ENCODE results near the gene GGCX. TPM values are rescaled to one million over a fixed set of nuclear protein-coding genes. Genes with fewer than 3 reads are reported as not detected.
A peak's percentile ranks its signal among the peaks of the same experiment; 100 is the strongest.

GGCX gene
- total RNA-seq, 2 donors from 2014 or later, result 17.8 to 52.7 TPM

DNA sequence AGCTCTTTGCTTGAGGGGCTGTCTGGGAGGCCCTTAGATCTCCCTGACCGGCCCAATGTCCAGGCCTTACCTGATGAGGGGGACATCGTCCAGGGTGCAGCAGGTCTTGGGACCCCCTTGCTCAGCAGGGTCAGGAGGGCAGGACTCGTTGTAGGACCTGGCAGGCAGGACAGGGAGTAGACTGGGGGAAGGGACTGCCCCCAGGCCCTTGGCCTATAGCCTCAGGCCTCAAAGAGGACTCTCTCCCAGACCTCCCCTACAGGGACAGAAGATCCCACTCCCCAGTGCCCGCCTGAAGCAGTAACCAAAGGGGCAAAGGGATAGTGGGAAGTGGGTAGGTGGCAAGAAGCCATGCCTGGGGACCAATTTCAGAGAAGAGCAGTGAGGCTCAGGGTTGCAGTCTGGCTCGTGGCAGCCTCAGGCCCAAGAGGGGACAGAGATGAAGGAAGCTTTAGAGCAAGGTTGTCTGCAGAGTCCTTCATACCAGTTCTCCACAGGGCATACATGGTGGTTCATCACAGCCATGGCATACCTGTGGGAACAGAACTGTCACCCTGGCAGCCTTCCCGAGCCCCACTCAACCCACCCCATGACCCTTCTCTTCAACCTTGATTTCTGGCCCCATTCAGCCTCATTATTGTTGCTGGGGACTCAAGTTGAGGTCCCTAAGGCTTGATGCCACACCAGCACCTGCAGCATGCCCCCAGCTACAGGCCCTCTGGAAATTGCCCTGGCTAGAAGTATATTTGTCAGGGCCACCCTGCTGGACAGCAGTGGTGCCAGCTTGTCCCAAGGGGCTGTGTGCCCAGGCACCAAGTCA lies 39.9 kb upstream of the GGCX start:
- no peaks in the 10 kb centered on the region for H3K36me3 ChIP-seq
- no peaks in the 10 kb centered on the region for H3K9me3 ChIP-seq
- WGBS, result 63% methylated on average over 6 of the region's 6 CpGs
- H3K27me3 ChIP-seq (replicated peaks; ENCODE audit: insufficient read depth), result no peaks in the 10 kb centered on the region
- TF ChIP-seq POLR2AphosphoS5 (IDR thresholded peaks at IDR 0.05), result no peak
- TF ChIP-seq, protein P1, sequence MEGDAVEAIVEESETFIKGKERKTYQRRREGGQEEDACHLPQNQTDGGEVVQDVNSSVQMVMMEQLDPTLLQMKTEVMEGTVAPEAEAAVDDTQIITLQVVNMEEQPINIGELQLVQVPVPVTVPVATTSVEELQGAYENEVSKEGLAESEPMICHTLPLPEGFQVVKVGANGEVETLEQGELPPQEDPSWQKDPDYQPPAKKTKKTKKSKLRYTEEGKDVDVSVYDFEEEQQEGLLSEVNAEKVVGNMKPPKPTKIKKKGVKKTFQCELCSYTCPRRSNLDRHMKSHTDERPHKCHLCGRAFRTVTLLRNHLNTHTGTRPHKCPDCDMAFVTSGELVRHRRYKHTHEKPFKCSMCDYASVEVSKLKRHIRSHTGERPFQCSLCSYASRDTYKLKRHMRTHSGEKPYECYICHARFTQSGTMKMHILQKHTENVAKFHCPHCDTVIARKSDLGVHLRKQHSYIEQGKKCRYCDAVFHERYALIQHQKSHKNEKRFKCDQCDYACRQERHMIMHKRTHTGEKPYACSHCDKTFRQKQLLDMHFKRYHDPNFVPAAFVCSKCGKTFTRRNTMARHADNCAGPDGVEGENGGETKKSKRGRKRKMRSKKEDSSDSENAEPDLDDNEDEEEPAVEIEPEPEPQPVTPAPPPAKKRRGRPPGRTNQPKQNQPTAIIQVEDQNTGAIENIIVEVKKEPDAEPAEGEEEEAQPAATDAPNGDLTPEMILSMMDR (IDR thresholded peaks at IDR 0.05), result no peak
- no peak for TF ChIP-seq POLR2A (IDR thresholded peaks at IDR 0.05)
- intact Hi-C loops (cut with DNase I), result no loop called here
- H3K27ac ChIP-seq, result peak overlapping the region; percentile 87 to 90
- H3K4me1 ChIP-seq (replicated peaks), result peaks cover 16% of the 10 kb centered on the region
- no peak for DNase-seq (ENCODE audit: low spot score)
- H3K4me3 ChIP-seq, result peak overlapping the region in 1 of 2 donors; percentile 81

DNA sequence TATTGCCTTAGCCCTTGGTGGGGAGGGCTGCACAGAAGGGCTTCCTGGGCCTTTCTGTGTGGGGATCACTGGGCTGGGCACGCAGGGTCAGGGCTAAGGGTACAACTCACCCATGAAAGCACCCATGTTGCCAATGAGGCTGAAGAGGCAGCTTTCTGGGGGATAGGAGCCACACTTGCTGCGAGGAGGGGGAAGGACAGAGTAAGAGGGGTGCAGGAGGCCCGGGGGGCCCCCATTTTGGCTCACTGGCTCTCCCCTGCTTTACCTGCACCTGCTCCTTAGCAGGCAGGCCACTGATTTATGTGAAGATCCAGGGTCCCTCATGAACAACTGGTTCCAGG lies 38.9 kb upstream of the GGCX start:
- no peak for DNase-seq (ENCODE audit: low spot score)
- no peak overlapping the region for H3K27ac ChIP-seq
- TF ChIP-seq, protein P1 (IDR thresholded peaks at IDR 0.05), result no peak
- TF ChIP-seq POLR2AphosphoS5 (IDR thresholded peaks at IDR 0.05), result no peak
- TF ChIP-seq POLR2A (IDR thresholded peaks at IDR 0.05), result no peak
- intact Hi-C loops (cut with DNase I), result no loop called here
- no peaks in the 10 kb centered on the region for H3K36me3 ChIP-seq
- WGBS, result 90% methylated on average over 3 of the region's 3 CpGs
- peaks cover 16% of the 10 kb centered on the region for H3K4me1 ChIP-seq (replicated peaks)
- H3K4me3 ChIP-seq, result no peak overlapping the region
- no peaks in the 10 kb centered on the region for H3K27me3 ChIP-seq (replicated peaks; ENCODE audit: insufficient read depth)
- H3K9me3 ChIP-seq, result no peaks in the 10 kb centered on the region

DNA sequence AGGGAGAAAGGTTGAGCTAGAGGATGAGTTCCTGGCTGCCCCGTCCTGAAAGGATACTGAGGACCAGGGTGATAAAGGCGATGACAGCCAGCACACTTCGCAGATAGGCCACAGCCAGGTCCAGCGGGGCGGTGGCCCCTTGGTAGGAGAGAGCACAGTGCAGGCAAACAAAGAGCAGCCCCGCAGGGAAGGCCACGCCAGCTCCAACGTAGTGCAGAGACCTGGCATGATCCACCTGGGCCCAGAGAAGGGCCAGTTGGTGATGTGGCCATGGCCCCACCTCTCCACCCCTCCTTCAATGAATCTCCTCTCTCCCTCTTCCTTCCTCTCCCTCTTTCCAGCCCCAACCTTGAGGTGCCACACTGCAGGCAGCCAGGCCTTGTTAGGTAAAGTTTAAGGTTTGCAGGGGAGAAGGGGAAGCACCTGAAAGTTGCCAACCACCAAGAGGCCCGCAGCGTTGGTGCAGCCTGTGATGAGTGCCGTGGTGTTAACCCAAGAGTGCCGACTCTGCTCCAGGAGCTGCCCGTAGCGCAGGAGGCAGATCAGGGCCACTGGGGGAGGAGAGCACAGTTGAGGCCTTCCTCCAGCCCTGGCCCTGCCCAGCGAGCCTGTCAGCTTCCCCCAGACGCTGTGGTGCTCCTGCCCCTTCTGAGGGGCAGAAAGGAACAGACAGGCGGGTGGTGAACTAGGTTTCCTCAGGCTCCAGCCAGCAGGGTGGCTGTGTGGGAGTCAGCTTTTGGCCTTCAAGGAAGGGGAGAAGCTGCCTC lies 38.4 kb upstream of the GGCX start:
- Histone ChIP-seq H3K4me3 (no peak overlapping the region), H3K9me3 (no peaks in the 10 kb centered on the region), H3K36me3 (no peaks in the 10 kb centered on the region), H3K27ac (no peak overlapping the region), H3K4me1 (replicated peaks) (peaks cover 13% of the 10 kb centered on the region), H3K27me3 (replicated peaks; ENCODE audit: insufficient read depth) (no peaks in the 10 kb centered on the region)
- 67% methylated on average over 17 of the region's 17 CpGs for WGBS
- TF ChIP-seq, protein P1 (IDR thresholded peaks at IDR 0.05), result no peak
- TF ChIP-seq POLR2A (IDR thresholded peaks at IDR 0.05) (no peak), POLR2AphosphoS5 (IDR thresholded peaks at IDR 0.05) (no peak)
- intact Hi-C loops (cut with DNase I), result loop anchor here (5.0 kb wide), 1 partner anchor 37 kb away; the partner anchor contains the start of gene GGCX
- no peak for DNase-seq (ENCODE audit: low spot score)

DNA sequence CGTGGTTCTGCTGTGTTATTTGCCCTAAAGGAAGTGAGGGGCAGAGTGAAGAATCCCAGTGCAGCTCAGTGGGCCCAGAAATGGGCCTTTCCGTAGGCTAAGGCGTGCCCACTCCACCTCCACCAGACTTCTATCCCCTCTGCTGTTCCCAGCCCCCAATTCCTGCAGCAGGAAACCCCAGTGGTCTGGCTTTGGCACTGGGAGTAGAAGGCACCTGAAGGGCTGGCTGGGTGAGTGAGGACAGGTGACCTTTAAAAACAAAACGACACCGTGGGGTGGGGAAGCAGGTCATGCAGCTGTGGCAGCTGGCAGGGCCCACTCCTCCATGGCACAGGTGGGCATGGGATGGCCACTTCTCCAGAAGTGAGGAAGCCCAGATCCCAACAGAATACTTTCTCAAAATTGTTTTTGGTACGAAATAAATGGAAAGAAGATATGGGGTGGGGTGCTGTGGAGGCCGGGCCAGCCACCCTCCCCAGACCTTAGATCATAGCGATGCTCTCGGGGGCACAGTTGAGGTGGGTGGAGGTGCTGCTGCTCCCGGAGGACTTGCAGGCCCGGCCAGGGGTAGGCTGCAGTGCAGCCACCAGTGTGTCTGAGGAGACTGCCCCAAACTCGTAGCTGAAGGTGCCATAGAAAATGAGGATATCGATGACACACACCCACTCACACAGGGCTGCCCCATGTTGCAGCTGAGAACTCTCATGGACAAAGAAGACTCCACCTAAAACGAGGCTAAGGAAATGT lies 37.5 kb upstream of the GGCX start:
- intact Hi-C loops (cut with DNase I), result loop anchor here (5.0 kb wide), 1 partner anchor 36 kb away; the partner anchor contains the start of gene GGCX
- Histone ChIP-seq H3K27ac (no peak overlapping the region), H3K4me1 (replicated peaks) (peaks cover 12% of the 10 kb centered on the region), H3K27me3 (replicated peaks; ENCODE audit: insufficient read depth) (no peaks in the 10 kb centered on the region), H3K36me3 (no peaks in the 10 kb centered on the region), H3K4me3 (no peak overlapping the region), H3K9me3 (no peaks in the 10 kb centered on the region)
- WGBS, result 83% methylated on average over 14 of the region's 14 CpGs
- DNase-seq (ENCODE audit: low spot score), result no peak
- TF ChIP-seq POLR2A (IDR thresholded peaks at IDR 0.05) (no peak), POLR2AphosphoS5 (IDR thresholded peaks at IDR 0.05) (no peak)
- TF ChIP-seq, protein P1 (IDR thresholded peaks at IDR 0.05), result no peak

Measured in prostate gland (tissue), 2 donors.